HEK293 (cell line): ENCODE results near the gene STX16.
"Not testable (repeated sequence)": the region's sequence is repeated elsewhere in the genome, so short reads cannot be mapped to it uniquely, and the experiment has no call there.

Experiments
- CTCF ChIA-PET: fragments of 350-600 bp; formaldehyde crosslinking; extraction: SDS; loops from one replicate; lab custom pipeline; 2021; ENCODE audit warnings: antibody characterized with exemption; lab: Yijun Ruan, JAX
- POLR2A ChIA-PET: fragments of 300-600 bp; formaldehyde crosslinking; extraction: SDS; loops from one replicate; lab custom pipeline; 2020; ENCODE audit warnings: antibody characterized with exemption, inconsistent platforms; lab: Yijun Ruan, JAX
- H3K27ac ChIP-seq: fragments of 200-500 bp; sonication (Bioruptor generic); 2 replicates; pipeline ENCODE4 v1.5.1; 2014; ENCODE audit warnings: low read depth, low read length, control low read depth, inconsistent platforms; ENCODE audit errors: extremely low read depth
- H3K36me3 ChIP-seq, 2 experiments: fragments of 200-500 bp in 1 of 2; sonication (Bioruptor generic) in 1 of 2; 1 replicate in 1 of 2; 2 replicates in 1 of 2; pipeline ENCODE4 v1.5.1; 2014 to 2017; ENCODE audit warnings: inconsistent platforms in 2 of 2, low read length in 2 of 2; ENCODE audit not compliant: control insufficient read depth in 2 of 2, insufficient read depth in 1 of 2
- H3K4me1 ChIP-seq: fragments of 200-500 bp; sonication (Bioruptor generic); 2 replicates; pipeline ENCODE4 v1.5.1; 2014; ENCODE audit warnings: mild to moderate bottlenecking, low read length, inconsistent platforms; ENCODE audit not compliant: control insufficient read depth, insufficient read depth
- H3K4me3 ChIP-seq: 2 replicates; pipeline ENCODE4 v1.5.1; 2011; ENCODE audit warnings: low read depth, mild to moderate bottlenecking, control low read depth, low read length, moderate library complexity
- H3K9me3 ChIP-seq: fragments of 200-500 bp; sonication (Bioruptor generic); 2 replicates; pipeline ENCODE4 v1.5.1; 2014; ENCODE audit warnings: low read depth, low read length, inconsistent platforms; ENCODE audit not compliant: control insufficient read depth, insufficient read depth
- KLF8 ChIP-seq: fragments of 450-650 bp; formaldehyde crosslinking; IDR thresholded peaks from 2 replicates; pipeline ENCODE4 v1.5.1; 2016; ENCODE audit warnings: missing biosample characterization, missing genetic modification characterization
- KLF9 ChIP-seq: fragments of 450-650 bp; formaldehyde crosslinking; IDR thresholded peaks from 2 replicates; pipeline ENCODE4 v1.5.1; 2016; ENCODE audit warnings: missing biosample characterization, missing genetic modification characterization, low read depth
- SCRT2 ChIP-seq: fragments of 450-650 bp; formaldehyde crosslinking; IDR thresholded peaks from 2 replicates; pipeline ENCODE4 v1.5.1; 2016; ENCODE audit warnings: missing biosample characterization, missing genetic modification characterization
- TRIM28 ChIP-seq: IDR thresholded peaks from 2 replicates; pipeline ENCODE4 v1.6.1; 2011; ENCODE audit warnings: low read length, control low read depth, borderline replicate concordance
- ZNF132 ChIP-seq: fragments of 450-650 bp; formaldehyde crosslinking; IDR thresholded peaks from 2 replicates; pipeline ENCODE4 v1.5.1; 2017; ENCODE audit warnings: missing biosample characterization, missing genetic modification characterization, borderline replicate concordance
- ZNF148 ChIP-seq: fragments of 450-650 bp; formaldehyde crosslinking; IDR thresholded peaks from 2 replicates; pipeline ENCODE4 v1.5.0; 2017; ENCODE audit warnings: missing biosample characterization, missing genetic modification characterization, borderline replicate concordance
- ZNF473 ChIP-seq: fragments of 450-650 bp; formaldehyde crosslinking; IDR thresholded peaks from 2 replicates; pipeline ENCODE4 v1.5.1; 2017; ENCODE audit warnings: missing biosample characterization, missing genetic modification characterization
- TF ChIP-seq, protein P1 (sequence below): fragments of 450-650 bp; formaldehyde crosslinking; IDR thresholded peaks from 2 replicates; pipeline ENCODE4 v1.5.1; 2016; ENCODE audit warnings: missing biosample characterization, missing genetic modification characterization
- TF ChIP-seq, protein P2 (sequence below): fragments of 450-650 bp; formaldehyde crosslinking; IDR thresholded peaks from 2 replicates; pipeline ENCODE4 v1.5.1; 2016; ENCODE audit warnings: missing biosample characterization, missing genetic modification characterization
- TF ChIP-seq, protein P3 (sequence below): fragments of 450-650 bp; formaldehyde crosslinking; IDR thresholded peaks from 2 replicates; pipeline ENCODE4 v1.5.1; 2016; ENCODE audit warnings: missing biosample characterization, missing genetic modification characterization
- TF ChIP-seq, protein P4 (sequence below): fragments of 450-650 bp; formaldehyde crosslinking; IDR thresholded peaks from 2 replicates; pipeline ENCODE4 v1.5.1; 2016; ENCODE audit warnings: missing biosample characterization, missing genetic modification characterization

The STX16 gene

GRCh38 chr20:58647796-58648501 lies 3.1 kb upstream of the STX16 start:
- Histone ChIP-seq H3K9me3 (no peaks in the 10 kb centered on the region), H3K36me3 (no peaks in the 10 kb centered on the region), H3K4me3 (no peak overlapping the region), H3K4me1 (no peaks in the 10 kb centered on the region; the same call in 1 of the 2 replicates), H3K27ac (no peak overlapping the region)
- TF ChIP-seq ZNF148 (tag by site-specific recombination) (no peak), ZNF132 (no peak), TRIM28 (no peak), KLF8 (no peak), KLF9 (tag by site-specific recombination) (no peak), ZNF473 (tag by site-specific recombination) (no peak), SCRT2 (tag by site-specific recombination) (no peak)
- TF ChIP-seq, protein P1, sequence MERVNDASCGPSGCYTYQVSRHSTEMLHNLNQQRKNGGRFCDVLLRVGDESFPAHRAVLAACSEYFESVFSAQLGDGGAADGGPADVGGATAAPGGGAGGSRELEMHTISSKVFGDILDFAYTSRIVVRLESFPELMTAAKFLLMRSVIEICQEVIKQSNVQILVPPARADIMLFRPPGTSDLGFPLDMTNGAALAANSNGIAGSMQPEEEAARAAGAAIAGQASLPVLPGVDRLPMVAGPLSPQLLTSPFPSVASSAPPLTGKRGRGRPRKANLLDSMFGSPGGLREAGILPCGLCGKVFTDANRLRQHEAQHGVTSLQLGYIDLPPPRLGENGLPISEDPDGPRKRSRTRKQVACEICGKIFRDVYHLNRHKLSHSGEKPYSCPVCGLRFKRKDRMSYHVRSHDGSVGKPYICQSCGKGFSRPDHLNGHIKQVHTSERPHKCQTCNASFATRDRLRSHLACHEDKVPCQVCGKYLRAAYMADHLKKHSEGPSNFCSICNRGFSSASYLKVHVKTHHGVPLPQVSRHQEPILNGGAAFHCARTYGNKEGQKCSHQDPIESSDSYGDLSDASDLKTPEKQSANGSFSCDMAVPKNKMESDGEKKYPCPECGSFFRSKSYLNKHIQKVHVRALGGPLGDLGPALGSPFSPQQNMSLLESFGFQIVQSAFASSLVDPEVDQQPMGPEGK (tag by site-specific recombination): no peak
- TF ChIP-seq, protein P2, sequence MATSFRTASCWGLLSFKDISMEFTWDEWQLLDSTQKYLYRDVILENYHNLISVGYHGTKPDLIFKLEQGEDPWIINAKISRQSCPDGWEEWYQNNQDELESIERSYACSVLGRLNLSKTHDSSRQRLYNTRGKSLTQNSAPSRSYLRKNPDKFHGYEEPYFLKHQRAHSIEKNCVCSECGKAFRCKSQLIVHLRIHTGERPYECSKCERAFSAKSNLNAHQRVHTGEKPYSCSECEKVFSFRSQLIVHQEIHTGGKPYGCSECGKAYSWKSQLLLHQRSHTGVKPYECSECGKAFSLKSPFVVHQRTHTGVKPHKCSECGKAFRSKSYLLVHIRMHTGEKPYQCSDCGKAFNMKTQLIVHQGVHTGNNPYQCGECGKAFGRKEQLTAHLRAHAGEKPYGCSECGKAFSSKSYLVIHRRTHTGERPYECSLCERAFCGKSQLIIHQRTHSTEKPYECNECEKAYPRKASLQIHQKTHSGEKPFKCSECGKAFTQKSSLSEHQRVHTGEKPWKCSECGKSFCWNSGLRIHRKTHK (tag by site-specific recombination): no peak
- TF ChIP-seq, protein P3, sequence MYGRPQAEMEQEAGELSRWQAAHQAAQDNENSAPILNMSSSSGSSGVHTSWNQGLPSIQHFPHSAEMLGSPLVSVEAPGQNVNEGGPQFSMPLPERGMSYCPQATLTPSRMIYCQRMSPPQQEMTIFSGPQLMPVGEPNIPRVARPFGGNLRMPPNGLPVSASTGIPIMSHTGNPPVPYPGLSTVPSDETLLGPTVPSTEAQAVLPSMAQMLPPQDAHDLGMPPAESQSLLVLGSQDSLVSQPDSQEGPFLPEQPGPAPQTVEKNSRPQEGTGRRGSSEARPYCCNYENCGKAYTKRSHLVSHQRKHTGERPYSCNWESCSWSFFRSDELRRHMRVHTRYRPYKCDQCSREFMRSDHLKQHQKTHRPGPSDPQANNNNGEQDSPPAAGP (tag by site-specific recombination): no peak
- TF ChIP-seq, protein P4, sequence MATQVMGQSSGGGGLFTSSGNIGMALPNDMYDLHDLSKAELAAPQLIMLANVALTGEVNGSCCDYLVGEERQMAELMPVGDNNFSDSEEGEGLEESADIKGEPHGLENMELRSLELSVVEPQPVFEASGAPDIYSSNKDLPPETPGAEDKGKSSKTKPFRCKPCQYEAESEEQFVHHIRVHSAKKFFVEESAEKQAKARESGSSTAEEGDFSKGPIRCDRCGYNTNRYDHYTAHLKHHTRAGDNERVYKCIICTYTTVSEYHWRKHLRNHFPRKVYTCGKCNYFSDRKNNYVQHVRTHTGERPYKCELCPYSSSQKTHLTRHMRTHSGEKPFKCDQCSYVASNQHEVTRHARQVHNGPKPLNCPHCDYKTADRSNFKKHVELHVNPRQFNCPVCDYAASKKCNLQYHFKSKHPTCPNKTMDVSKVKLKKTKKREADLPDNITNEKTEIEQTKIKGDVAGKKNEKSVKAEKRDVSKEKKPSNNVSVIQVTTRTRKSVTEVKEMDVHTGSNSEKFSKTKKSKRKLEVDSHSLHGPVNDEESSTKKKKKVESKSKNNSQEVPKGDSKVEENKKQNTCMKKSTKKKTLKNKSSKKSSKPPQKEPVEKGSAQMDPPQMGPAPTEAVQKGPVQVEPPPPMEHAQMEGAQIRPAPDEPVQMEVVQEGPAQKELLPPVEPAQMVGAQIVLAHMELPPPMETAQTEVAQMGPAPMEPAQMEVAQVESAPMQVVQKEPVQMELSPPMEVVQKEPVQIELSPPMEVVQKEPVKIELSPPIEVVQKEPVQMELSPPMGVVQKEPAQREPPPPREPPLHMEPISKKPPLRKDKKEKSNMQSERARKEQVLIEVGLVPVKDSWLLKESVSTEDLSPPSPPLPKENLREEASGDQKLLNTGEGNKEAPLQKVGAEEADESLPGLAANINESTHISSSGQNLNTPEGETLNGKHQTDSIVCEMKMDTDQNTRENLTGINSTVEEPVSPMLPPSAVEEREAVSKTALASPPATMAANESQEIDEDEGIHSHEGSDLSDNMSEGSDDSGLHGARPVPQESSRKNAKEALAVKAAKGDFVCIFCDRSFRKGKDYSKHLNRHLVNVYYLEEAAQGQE (tag by site-specific recombination): no peak
- CTCF ChIA-PET: interaction anchor here (0.6 to 1.3 kb wide), 6 partner anchors 9 to 394 kb away, joined by 3 to 6 read pairs (median 4); no protein-coding TSS in a partner anchor
- POLR2A ChIA-PET: interaction anchor here (0.6 kb wide), 1 partner anchor 182 kb away, joined by 3 read pairs; no protein-coding TSS in a partner anchor

DNA sequence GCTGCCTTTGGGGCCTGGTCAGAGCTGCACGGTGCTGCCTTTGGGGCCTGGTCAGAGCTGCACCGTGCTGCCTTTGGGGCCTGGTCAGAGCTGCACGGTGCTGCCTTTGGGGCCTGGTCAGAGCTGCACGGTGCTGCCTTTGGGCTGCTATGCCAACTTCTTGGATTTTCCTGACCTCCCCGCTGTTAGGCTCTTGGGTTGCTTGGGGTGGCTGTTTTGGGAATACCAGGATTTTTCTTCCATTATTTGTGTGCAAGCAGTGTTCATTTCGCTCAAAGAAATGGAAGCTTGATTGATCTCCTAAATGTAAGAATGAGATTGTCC lies 2.6 kb upstream of the STX16 start:
- not testable (repeated sequence) for H3K4me3 ChIP-seq, H3K9me3 ChIP-seq, H3K4me1 ChIP-seq, H3K36me3 ChIP-seq, H3K27ac ChIP-seq
- ChIA-PET CTCF (interaction anchor here (0.6 to 1.3 kb wide), 4 partner anchors 21 to 394 kb away, joined by 3 to 6 read pairs (median 4); no protein-coding TSS in a partner anchor), POLR2A (interaction anchor here (0.6 kb wide), 1 partner anchor 181 kb away, joined by 3 read pairs; no protein-coding TSS in a partner anchor)
